Measurements from ENCODE around the gene RAB35. TPM values are rescaled to one million over a fixed set of nuclear protein-coding genes. Genes with fewer than 3 reads are reported as not detected.

Gene RAB35
- polyA plus RNA-seq, 1 donor from 2014 or later = 60.2 TPM

GRCh38 chr12:120055231-120056000 lies 61.1 kb downstream of the RAB35 start:
- Histone ChIP-seq H2AFZ (ENCODE audit: low read depth, low read length) (no peak overlapping the region), H3K79me2 (replicated peaks; ENCODE audit: insufficient read depth, low read length) (no peaks in the 10 kb centered on the region), H3K4me2 (ENCODE audit: low read length) (no peak overlapping the region), H3K4me3 (ENCODE audit: low read length) (no peak overlapping the region), H3K36me3 (ENCODE audit: insufficient read depth, low read length) (no peaks in the 10 kb centered on the region), H3K27me3 (ENCODE audit: insufficient read depth, low read depth, low read length) (no peaks in the 10 kb centered on the region), H3K9ac (ENCODE audit: low read length) (no peak overlapping the region), H3F3A (ENCODE audit: insufficient read depth, low read length, poor library complexity, severe bottlenecking) (no peaks in the 10 kb centered on the region), H3K27ac (ENCODE audit: low read length) (no peak overlapping the region), H4K20me1 (ENCODE audit: insufficient read depth) (no peaks in the 10 kb centered on the region), H3K9me3 (ENCODE audit: low read length) (no peaks in the 10 kb centered on the region), H3K9me2 (ENCODE audit: insufficient read depth, low read length) (no peaks in the 10 kb centered on the region)
- TF ChIP-seq CTCF (IDR thresholded peaks at IDR 0.05; ENCODE audit: poor library complexity, severe bottlenecking) = no peak
- TF ChIP-seq REST (IDR thresholded peaks at IDR 0.05; ENCODE audit: borderline replicate concordance) = no peak
- no peak for TF ChIP-seq EZH2 (IDR thresholded peaks at IDR 0.05; ENCODE audit: borderline replicate concordance, insufficient read depth, low read length, poor library complexity, severe bottlenecking)
- no peak for TF ChIP-seq TAF1 (IDR thresholded peaks at IDR 0.05; ENCODE audit: low read depth)

- Histone ChIP-seq H3F3A (ENCODE audit: insufficient read depth, low read length, poor library complexity, severe bottlenecking) (no peaks in the 10 kb centered on the region), H2AFZ (ENCODE audit: low read depth, low read length) (no peak overlapping the region), H3K4me2 (ENCODE audit: low read length) (no peak overlapping the region), H3K27ac (ENCODE audit: low read length) (no peak overlapping the region), H3K27me3 (ENCODE audit: insufficient read depth, low read depth, low read length) (no peaks in the 10 kb centered on the region), H4K20me1 (ENCODE audit: insufficient read depth) (no peaks in the 10 kb centered on the region), H3K36me3 (ENCODE audit: insufficient read depth, low read length) (no peaks in the 10 kb centered on the region), H3K9ac (ENCODE audit: low read length) (no peak overlapping the region), H3K79me2 (replicated peaks; ENCODE audit: insufficient read depth, low read length) (no peaks in the 10 kb centered on the region), H3K4me3 (ENCODE audit: low read length) (no peak overlapping the region), H3K9me3 (ENCODE audit: low read length) (no peaks in the 10 kb centered on the region), H3K9me2 (ENCODE audit: insufficient read depth, low read length) (no peaks in the 10 kb centered on the region)
- no peak for TF ChIP-seq CTCF (IDR thresholded peaks at IDR 0.05; ENCODE audit: poor library complexity, severe bottlenecking)
- no peak for TF ChIP-seq EZH2 (IDR thresholded peaks at IDR 0.05; ENCODE audit: borderline replicate concordance, insufficient read depth, low read length, poor library complexity, severe bottlenecking)
- no peak for TF ChIP-seq REST (IDR thresholded peaks at IDR 0.05; ENCODE audit: borderline replicate concordance)
- TF ChIP-seq MXI1 (conservative IDR thresholded peaks at IDR 0.05; ENCODE audit: poor library complexity, severe bottlenecking) = no peak
- no peak for TF ChIP-seq SMC3 (conservative IDR thresholded peaks at IDR 0.05; ENCODE audit: poor library complexity)
- TF ChIP-seq TAF1 (IDR thresholded peaks at IDR 0.05; ENCODE audit: low read depth) = no peak
- no peak for TF ChIP-seq POLR2AphosphoS5 (IDR thresholded peaks at IDR 0.05)
- TF ChIP-seq EP300 (conservative IDR thresholded peaks at IDR 0.05; ENCODE audit: poor library complexity, severe bottlenecking) = no peak
Observed at GRCh38 chr12:120054293-120054692, 62.3 kb downstream of the RAB35 start.

All from neural cell (in vitro differentiated cells).